PC-3 (cell line): ENCODE results near the gene IRF2. TPM values are rescaled to one million over a fixed set of nuclear protein-coding genes. Genes with fewer than 3 reads are reported as not detected.
"Not testable (repeated sequence)": the region's sequence is repeated elsewhere in the genome, so short reads cannot be mapped to it uniquely, and the experiment has no call there.

Experiments used
- ATAC-seq: fragments of 200-7000 bp; cut with Tn5 transposase; 2 replicates; pipeline ENCODE4 v1.9.1; 2020; ENCODE audit warnings: mild to moderate bottlenecking, moderate library complexity
- BruUV-seq: library from RNA; stranded (reverse); fragments of 400-500 nt; replicated peaks from 2 replicates; lab custom pipeline; 2021; lab: Mats Ljungman, UMichigan
- CTCF ChIA-PET: fragments of 300-600 bp; sonication (Branson Sonifier 250); formaldehyde crosslinking; loops from one replicate; lab custom pipeline; 2022; ENCODE audit warnings: antibody characterized with exemption; lab: Charles Lee
- POLR2A ChIA-PET: fragments of 300-600 bp; sonication (Branson Sonifier 250); formaldehyde crosslinking; loops from one replicate; lab custom pipeline; 2022; ENCODE audit warnings: antibody characterized with exemption; ENCODE audit not compliant: unreplicated experiment; lab: Charles Lee
- DNase-seq: peaks from one replicate; pipeline ENCODE4 v3.0.0-alpha.2; 2015
- H2AFZ ChIP-seq: fragments of 300-600 bp; sonication (generic); 2 replicates; pipeline ENCODE4 v1.6.0; 2016; ENCODE audit warnings: antibody characterized with exemption, low read length
- H3F3A ChIP-seq: fragments of 300-600 bp; sonication (generic); one replicate; pipeline ENCODE4 v1.6.0; 2017; ENCODE audit warnings: antibody characterized with exemption, low read length, control low read depth, mild to moderate bottlenecking; ENCODE audit not compliant: unreplicated experiment
- H3K27ac ChIP-seq: fragments of 300-600 bp; sonication (generic); 2 replicates; pipeline ENCODE4 v1.5.1; 2016; ENCODE audit warnings: mild to moderate bottlenecking, low read length
- H3K27me3 ChIP-seq: fragments of 300-600 bp; sonication (generic); 2 replicates; pipeline ENCODE4 v1.6.1; 2016; ENCODE audit warnings: low read length, mixed read lengths
- H3K36me3 ChIP-seq: fragments of 300-600 bp; sonication (generic); 2 replicates; pipeline ENCODE4 v1.6.1; 2016; ENCODE audit warnings: low read depth, mixed run types, low read length, mixed read lengths
- H3K4me1 ChIP-seq: fragments of 300-600 bp; sonication (generic); 2 replicates; pipeline ENCODE4 v1.5.1; 2016; ENCODE audit warnings: low read length; ENCODE audit not compliant: insufficient read depth
- H3K4me2 ChIP-seq: fragments of 300-600 bp; sonication (generic); 2 replicates; pipeline ENCODE4 v1.6.0; 2016; ENCODE audit warnings: low read length
- H3K4me3 ChIP-seq: fragments of 300-600 bp; sonication (generic); 2 replicates; pipeline ENCODE4 v1.5.1; 2016; ENCODE audit warnings: mild to moderate bottlenecking, low read length, mixed read lengths
- H3K79me2 ChIP-seq: fragments of 300-600 bp; sonication (generic); 2 replicates; pipeline ENCODE4 v1.6.1; 2017; ENCODE audit warnings: low read length, mixed read lengths
- H3K9ac ChIP-seq: fragments of 300-600 bp; sonication (generic); 2 replicates; pipeline ENCODE4 v1.6.0; 2016; ENCODE audit warnings: mild to moderate bottlenecking, low read length
- H3K9me2 ChIP-seq: fragments of 300-600 bp; sonication (generic); replicated peaks from 2 replicates; pipeline ENCODE4 v1.6.1; 2016; ENCODE audit warnings: mixed run types, low read length, mixed read lengths
- H3K9me3 ChIP-seq: fragments of 300-600 bp; sonication (generic); 2 replicates; pipeline ENCODE4 v1.6.1; 2016; ENCODE audit warnings: low read length, mixed read lengths
- H4K20me1 ChIP-seq: fragments of 300-600 bp; sonication (generic); 2 replicates; pipeline ENCODE4 v1.6.1; 2016; ENCODE audit warnings: low read length, mixed read lengths
- EZH2 ChIP-seq: fragments of 300-600 bp; sonication (generic); IDR thresholded peaks from one replicate; pipeline ENCODE4 v1.6.1; 2017; ENCODE audit warnings: antibody characterized with exemption, mild to moderate bottlenecking, low read length; ENCODE audit not compliant: unreplicated experiment
- EZH2phosphoT487 ChIP-seq: fragments of 300-600 bp; sonication (generic); IDR thresholded peaks from 2 replicates; pipeline ENCODE4 v1.6.1; 2018; ENCODE audit warnings: mild to moderate bottlenecking, antibody characterized with exemption, low read length, borderline replicate concordance
- intact Hi-C: fragments of 100-400 bp; cut with micrococcal nuclease; formaldehyde crosslinking; loops from 2 replicates; pipeline ENCODE4 v1.9.0; 2023
- total RNA-seq: library from RNA; depleted of rRNA; stranded (reverse); fragments of >200 nt; gene quantifications from 2 replicates; pipeline ENCODE4 v1.2.3, GENCODE V29; 2014
- TF ChIP-seq, protein P1 (sequence below): fragments of 300-600 bp; sonication (generic); conservative IDR thresholded peaks from 2 replicates; pipeline ENCODE4 v1.5.1; 2017; ENCODE audit warnings: antibody characterized with exemption, low read depth, mild to moderate bottlenecking, low read length

IRF2 gene
- total RNA-seq, 1 experiment from 2014 or later, result 7.7 TPM

GRCh38 chr4:184347251-184348239, 126.8 kb downstream of the IRF2 start:
- peaks cover 17% of the 10 kb centered on the region for H3K4me1 ChIP-seq
- peak overlapping the region; percentile 47 for H3K9ac ChIP-seq
- no peak for TF ChIP-seq EZH2phosphoT487
- no peaks in the 10 kb centered on the region for H3K36me3 ChIP-seq
- DNase-seq (peak; percentile 68), ATAC-seq (peak; percentile 69)
- H3F3A ChIP-seq, result no peaks in the 10 kb centered on the region
- H3K79me2 ChIP-seq, result no peaks in the 10 kb centered on the region
- no peaks in the 10 kb centered on the region for H3K27me3 ChIP-seq
- peak overlapping the region; percentile 76 for H3K27ac ChIP-seq
- H2AFZ ChIP-seq, result peak overlapping the region; percentile 77
- H3K9me2 ChIP-seq, result no peaks in the 10 kb centered on the region
- peak overlapping the region; percentile 66 for H3K4me2 ChIP-seq
- POLR2A ChIA-PET, result no interaction called here
- intact Hi-C loops, result no loop called here
- CTCF ChIA-PET, result no interaction called here
- H3K4me3 ChIP-seq, result no peak overlapping the region
- BruUV-seq, result no TSS peak
- H4K20me1 ChIP-seq, result no peaks in the 10 kb centered on the region
- no peaks in the 10 kb centered on the region for H3K9me3 ChIP-seq

DNA sequence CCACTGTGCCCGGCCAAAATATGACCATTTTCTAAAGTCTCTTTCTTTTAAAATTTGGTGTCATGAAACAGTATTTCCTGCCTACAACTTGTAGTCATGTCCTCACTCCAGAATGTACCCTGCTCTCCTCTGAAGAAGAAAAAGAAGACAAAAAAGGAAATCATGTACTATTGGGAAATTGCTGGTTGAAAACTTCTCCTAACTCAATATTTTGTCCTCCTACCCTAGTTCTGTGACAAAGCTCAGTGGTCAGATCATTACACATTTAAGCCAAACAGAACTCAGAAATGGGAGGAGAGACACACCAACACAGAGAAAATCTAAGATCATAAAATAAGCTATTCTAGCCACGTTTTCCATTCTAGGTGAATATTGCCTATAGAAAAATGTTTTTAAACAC, 127.7 kb downstream of the IRF2 start:
- no peaks in the 10 kb centered on the region for H4K20me1 ChIP-seq
- BruUV-seq, result no TSS peak
- ATAC-seq (no peak), DNase-seq (no peak)
- ChIA-PET CTCF (no interaction called here), POLR2A (no interaction called here)
- no peaks in the 10 kb centered on the region for H3K9me3 ChIP-seq
- H3K79me2 ChIP-seq, result no peaks in the 10 kb centered on the region
- H3K27ac ChIP-seq, result peak overlapping the region; percentile 76
- H3K4me3 ChIP-seq, result no peak overlapping the region
- H3K4me1 ChIP-seq, result peaks cover 17% of the 10 kb centered on the region
- H2AFZ ChIP-seq, result peak overlapping the region; percentile 77; the same call in 1 of the 2 replicates
- H3K9me2 ChIP-seq, result no peaks in the 10 kb centered on the region
- 0 out of 2 replicates have a peak overlapping the region, but pooled peaks have one; percentile 66 for H3K4me2 ChIP-seq
- H3K27me3 ChIP-seq, result no peaks in the 10 kb centered on the region
- intact Hi-C loops, result no loop called here
- TF ChIP-seq, protein P1, sequence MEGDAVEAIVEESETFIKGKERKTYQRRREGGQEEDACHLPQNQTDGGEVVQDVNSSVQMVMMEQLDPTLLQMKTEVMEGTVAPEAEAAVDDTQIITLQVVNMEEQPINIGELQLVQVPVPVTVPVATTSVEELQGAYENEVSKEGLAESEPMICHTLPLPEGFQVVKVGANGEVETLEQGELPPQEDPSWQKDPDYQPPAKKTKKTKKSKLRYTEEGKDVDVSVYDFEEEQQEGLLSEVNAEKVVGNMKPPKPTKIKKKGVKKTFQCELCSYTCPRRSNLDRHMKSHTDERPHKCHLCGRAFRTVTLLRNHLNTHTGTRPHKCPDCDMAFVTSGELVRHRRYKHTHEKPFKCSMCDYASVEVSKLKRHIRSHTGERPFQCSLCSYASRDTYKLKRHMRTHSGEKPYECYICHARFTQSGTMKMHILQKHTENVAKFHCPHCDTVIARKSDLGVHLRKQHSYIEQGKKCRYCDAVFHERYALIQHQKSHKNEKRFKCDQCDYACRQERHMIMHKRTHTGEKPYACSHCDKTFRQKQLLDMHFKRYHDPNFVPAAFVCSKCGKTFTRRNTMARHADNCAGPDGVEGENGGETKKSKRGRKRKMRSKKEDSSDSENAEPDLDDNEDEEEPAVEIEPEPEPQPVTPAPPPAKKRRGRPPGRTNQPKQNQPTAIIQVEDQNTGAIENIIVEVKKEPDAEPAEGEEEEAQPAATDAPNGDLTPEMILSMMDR, result no peak
- TF ChIP-seq EZH2phosphoT487 (no peak), EZH2 (no peak)
- no peaks in the 10 kb centered on the region for H3F3A ChIP-seq
- no peaks in the 10 kb centered on the region for H3K36me3 ChIP-seq
- H3K9ac ChIP-seq, result no peak overlapping the region

DNA sequence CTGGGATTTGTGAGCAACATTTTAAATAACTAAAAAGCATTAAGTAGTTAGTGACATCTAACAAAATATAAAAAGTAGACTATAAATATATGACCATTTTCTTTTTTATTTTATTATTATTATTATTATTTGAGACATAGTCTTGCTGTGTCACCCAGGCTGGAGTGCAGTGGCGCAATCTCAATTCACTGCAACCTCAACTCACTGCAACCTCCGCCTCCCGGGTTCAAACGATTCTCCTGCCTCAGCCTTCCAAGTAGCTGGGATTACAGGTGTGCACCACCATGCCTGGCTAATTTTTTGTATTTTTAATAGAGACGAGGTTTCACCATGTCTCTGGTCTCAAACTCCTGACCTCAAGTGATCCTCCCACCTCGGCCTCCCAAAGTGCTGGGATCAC, 128.1 kb downstream of the IRF2 start:
- H3K4me2 ChIP-seq, H3K27me3 ChIP-seq, H2AFZ ChIP-seq, DNase-seq, H3K9ac ChIP-seq, H3F3A ChIP-seq, BruUV-seq, H3K9me2 ChIP-seq, H3K9me3 ChIP-seq, CTCF ChIA-PET, ATAC-seq, POLR2A ChIA-PET, H3K4me3 ChIP-seq, H3K79me2 ChIP-seq, H4K20me1 ChIP-seq, H3K27ac ChIP-seq, H3K36me3 ChIP-seq, intact Hi-C loops: not testable (repeated sequence)
- H3K4me1 ChIP-seq, result peaks cover 17% of the 10 kb centered on the region
